ENCODE results near the gene SH3RF2.

Gene SH3RF2

DNA sequence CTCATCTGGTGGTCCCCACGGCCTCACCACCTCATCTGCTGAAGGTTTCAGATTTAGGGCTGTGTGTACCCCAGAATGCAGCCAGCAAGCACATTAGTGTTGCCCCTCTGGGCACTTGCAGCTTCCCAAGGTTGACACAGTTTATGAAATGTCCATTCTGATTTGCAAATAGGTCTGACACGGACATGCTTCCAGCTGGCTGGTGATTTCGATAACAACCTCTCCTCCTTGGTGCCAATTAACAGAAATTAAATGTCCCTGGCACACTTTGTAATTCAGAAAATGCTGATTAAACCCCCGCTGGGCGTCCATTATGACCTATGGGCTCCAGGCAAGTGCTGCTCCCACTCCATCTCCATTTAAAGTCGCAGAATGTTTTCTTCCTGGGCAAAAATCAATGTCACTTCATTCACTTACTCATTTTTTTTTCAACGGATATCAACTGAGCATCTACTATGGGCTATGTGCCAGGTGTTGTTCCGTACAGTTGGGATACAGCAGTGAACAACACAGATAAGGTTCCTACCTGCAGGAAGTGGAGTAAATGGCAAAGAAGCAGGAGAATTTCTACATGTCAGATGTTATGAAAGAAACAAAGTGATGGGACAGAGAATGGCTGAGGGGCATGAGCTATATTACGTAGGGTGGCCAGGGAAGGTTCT, 137.0 kb downstream of the SH3RF2 start:
- Mint-ChIP-seq H3K27me3 (peaks cover 4% of the 10 kb centered on the region), H3K4me3 (no peak overlapping the region), H3K36me3 (no peaks in the 10 kb centered on the region), H3K4me1 (no peaks in the 10 kb centered on the region), H3K27ac (no peak overlapping the region), H3K9me3 (no peaks in the 10 kb centered on the region)

DNA sequence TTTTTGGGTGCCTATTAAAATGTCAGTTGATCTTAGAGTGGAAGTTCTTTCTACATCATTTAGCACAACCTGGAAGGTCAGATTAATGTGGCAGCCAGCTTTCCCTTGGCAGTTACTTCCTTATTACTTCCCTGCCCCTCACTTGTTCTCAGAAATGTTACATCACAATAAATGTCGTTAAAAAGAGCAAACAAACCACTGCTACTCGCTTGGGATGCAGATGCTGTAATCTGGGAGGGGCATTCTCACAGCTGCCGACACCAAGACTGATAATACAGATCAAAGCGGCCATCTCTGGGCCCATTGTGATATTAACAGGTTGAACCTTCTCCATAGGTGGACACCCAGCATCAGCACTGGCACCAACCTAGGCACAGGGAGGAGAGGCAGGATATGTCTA, 139.7 kb downstream of the SH3RF2 start:
- Mint-ChIP-seq H3K4me1 (peaks cover 11% of the 10 kb centered on the region), H3K9me3 (no peaks in the 10 kb centered on the region), H3K36me3 (no peaks in the 10 kb centered on the region)

DNA sequence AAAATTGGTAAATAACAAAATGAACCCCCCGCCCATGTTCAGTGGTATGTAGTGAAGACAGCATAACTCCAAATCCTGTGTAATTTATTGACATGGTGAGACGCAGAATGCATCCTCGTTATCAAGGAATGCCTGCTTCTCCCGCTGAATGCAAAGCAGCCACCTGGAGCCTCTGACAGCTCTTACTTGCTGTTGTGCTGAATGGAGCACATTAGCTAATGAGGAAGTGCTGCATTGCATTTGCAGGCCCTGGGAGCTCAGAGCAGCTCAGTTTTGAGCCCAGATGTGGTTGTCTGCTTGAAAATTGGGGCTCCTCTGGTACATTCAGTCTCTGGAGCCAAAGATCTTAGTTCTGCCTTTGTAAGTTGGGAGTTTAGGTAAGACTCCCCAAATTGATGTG, 140.1 kb downstream of the SH3RF2 start:
- H3K9me3 Mint-ChIP-seq = no peaks in the 10 kb centered on the region
- no peak overlapping the region for H3K4me3 Mint-ChIP-seq
- peaks cover 11% of the 10 kb centered on the region for H3K4me1 Mint-ChIP-seq
- H3K36me3 Mint-ChIP-seq = no peaks in the 10 kb centered on the region
- no peak overlapping the region for H3K27ac Mint-ChIP-seq
- H3K27me3 Mint-ChIP-seq = peaks cover 8% of the 10 kb centered on the region

More for the DNA sequence above, 139.7 kb downstream of the SH3RF2 start:
- H3K27ac Mint-ChIP-seq = no peak overlapping the region
- H3K4me3 Mint-ChIP-seq = no peak overlapping the region
- H3K27me3 Mint-ChIP-seq = peaks cover 9% of the 10 kb centered on the region

DNA sequence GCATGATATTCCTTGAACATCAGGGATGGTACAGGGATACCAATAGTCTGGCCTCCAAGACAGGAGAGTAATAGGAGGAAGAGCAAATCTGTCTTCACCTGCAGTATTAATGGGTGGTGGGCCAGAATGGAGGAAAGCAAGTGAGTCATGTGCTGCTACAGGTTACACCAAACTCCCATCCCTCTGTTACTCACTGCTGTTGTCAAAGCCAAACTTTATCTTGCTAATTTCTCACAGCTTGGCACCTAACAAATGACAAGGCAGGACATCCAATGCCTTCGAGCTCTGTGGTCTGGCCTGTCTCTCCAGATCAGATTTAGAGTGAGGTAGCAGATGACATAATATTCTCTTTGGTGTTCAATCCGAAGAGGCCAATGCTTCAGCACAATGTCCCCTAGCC, 142.2 kb downstream of the SH3RF2 start:
- no peaks in the 10 kb centered on the region for H3K36me3 Mint-ChIP-seq
- no peaks in the 10 kb centered on the region for H3K9me3 Mint-ChIP-seq

DNA sequence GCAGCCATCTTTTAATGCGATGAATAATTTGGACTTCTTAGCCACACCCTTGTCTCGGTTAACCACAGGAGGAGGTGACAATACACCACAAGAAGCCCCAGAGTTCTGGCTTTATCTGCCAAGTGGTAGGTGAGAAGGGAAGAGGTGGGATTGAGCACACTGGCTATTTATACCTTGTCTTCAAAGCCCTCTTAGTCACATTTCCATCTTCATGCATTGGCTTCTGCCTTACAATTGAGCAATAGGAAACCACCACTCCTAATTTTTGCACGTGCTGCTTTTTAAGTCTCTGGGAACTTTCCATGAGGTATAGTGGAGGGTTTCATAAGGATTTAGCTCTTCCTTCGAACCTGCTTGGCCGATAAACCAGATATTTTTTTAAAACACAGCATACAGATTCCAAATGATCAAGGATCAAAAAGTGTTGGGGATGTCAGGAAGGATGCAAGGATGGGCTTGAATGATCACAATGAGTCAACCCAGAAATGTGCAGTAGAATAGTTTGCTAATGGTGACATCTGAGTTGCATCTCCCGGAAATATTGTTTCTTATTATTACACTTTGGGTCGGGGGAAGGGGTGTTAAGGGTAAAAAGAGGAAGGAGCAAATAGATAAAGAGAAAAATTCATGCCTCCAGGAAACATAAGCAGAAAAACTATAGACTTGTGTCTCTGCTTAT, 143.5 kb downstream of the SH3RF2 start:
- Mint-ChIP-seq H3K4me3 (no peak overlapping the region), H3K4me1 (peaks cover 11% of the 10 kb centered on the region), H3K27ac (no peak overlapping the region), H3K27me3 (peaks cover 10% of the 10 kb centered on the region), H3K9me3 (no peaks in the 10 kb centered on the region), H3K36me3 (peaks cover 1% of the 10 kb centered on the region)

More for the DNA sequence above, 142.2 kb downstream of the SH3RF2 start:
- Mint-ChIP-seq H3K4me3 (no peak overlapping the region), H3K27me3 (peaks cover 8% of the 10 kb centered on the region), H3K27ac (no peak overlapping the region), H3K4me1 (peaks cover 11% of the 10 kb centered on the region)

DNA sequence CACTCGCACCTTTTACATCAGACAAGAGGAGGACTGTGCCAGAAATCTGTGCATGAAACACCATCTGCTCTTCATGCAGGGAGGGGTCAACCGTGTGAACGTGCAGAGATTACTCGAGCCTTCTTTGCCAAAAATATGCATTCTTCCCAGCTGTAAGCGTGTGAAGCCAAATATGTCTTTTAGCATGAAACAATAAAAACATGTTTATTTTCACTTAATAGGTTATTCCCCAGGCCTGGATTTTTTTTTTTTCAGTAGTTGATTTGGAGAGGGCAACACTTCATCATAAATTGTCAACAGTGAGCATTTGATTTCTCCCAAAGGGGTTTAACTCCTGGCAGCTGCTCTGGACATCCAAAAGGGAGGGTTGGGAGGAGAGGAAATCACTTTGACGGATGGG, 145.2 kb downstream of the SH3RF2 start:
- Mint-ChIP-seq H3K36me3 (peaks cover 1% of the 10 kb centered on the region), H3K4me1 (peaks cover 11% of the 10 kb centered on the region), H3K4me3 (no peak overlapping the region), H3K27me3 (peaks cover 10% of the 10 kb centered on the region), H3K27ac (no peak overlapping the region), H3K9me3 (no peaks in the 10 kb centered on the region)

DNA sequence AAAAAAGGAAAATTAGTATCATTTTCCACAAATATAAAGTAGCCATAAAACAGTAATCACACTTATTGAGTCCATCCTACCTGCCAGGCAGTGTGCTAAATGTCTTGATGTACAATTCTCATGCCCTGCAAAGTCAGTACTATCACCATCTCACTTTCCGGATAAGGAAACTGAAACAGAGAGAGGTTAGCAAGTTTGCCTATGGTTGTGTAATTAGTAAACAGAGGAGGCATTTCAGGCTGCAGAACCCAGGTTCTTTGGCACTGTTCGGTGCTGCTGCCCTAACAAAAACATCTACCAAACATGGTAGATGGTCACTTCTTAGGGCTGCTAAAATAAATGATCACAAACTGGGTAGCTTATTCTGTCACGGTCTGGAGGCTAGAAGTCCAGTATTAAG, 146.4 kb downstream of the SH3RF2 start:
- Mint-ChIP-seq H3K36me3 (peaks cover 3% of the 10 kb centered on the region), H3K9me3 (no peaks in the 10 kb centered on the region)

DNA sequence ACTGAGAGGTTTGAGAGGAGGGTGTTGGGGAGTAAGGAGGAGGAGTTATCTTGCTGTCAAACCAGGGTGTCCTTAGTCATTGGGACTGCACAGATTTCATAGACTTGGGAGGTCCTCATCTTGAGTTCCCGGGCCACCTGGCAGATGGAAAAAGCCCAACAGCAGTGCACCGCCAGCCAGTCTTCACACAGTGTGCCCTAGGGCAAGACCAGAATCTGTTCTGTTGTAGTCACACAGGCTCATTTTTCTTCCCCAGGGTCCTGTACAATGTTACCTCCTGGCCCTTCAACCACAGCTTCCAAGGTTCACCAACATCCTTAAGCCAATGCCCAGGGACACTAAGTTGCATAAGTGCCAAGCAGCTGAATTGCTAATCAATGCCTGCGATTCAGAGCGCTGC, 148.0 kb downstream of the SH3RF2 start:
- H3K4me3 Mint-ChIP-seq = no peak overlapping the region
- peaks cover 3% of the 10 kb centered on the region for H3K36me3 Mint-ChIP-seq
- H3K9me3 Mint-ChIP-seq = no peaks in the 10 kb centered on the region
- no peak overlapping the region for H3K27ac Mint-ChIP-seq
- H3K27me3 Mint-ChIP-seq = peaks cover 5% of the 10 kb centered on the region
- peaks cover 8% of the 10 kb centered on the region for H3K4me1 Mint-ChIP-seq

More for the DNA sequence above, 146.4 kb downstream of the SH3RF2 start:
- peaks cover 10% of the 10 kb centered on the region for H3K27me3 Mint-ChIP-seq
- no peak overlapping the region for H3K4me3 Mint-ChIP-seq
- peaks cover 11% of the 10 kb centered on the region for H3K4me1 Mint-ChIP-seq
- H3K27ac Mint-ChIP-seq = no peak overlapping the region

DNA sequence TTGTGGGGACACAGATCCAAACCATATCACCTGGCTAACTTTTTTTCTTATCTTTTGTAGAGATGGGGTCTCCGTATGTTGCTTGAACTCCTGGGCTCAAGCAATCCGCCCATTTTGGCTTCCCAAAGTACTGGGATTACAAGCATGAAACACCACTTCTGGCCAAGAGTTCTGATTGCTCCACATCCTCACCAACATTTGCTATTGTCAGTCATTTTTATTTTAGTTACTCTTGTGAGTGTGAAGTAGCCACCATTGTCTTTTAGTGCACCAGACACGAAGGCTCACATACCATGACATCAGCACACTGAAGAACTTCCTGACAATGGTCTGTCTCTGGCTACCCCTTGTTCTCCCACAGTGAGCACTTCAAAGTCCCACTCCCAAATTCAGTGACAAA, 151.7 kb downstream of the SH3RF2 start:
- Mint-ChIP-seq H3K9me3 (no peaks in the 10 kb centered on the region), H3K27me3 (peaks cover 2% of the 10 kb centered on the region), H3K4me3 (no peak overlapping the region), H3K4me1 (no peaks in the 10 kb centered on the region), H3K27ac (no peak overlapping the region), H3K36me3 (peaks cover 3% of the 10 kb centered on the region)

DNA sequence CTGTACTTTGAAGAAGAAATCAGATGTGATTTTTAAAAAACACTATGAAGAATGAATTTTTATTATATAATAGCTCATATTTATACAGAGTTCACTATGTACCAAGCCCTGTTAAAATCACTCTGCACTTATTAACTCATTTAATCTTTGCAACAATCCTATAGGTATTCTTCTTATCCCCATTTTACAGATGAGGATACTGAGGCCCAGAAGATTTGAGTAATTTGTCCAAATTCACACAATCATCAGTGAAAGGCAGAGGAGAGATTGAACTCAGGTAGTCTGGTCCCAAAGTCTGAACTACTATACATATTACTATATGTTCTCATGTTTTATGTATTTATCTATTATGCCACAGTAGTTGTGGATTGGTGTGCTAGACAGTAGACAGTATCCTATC, 152.9 kb downstream of the SH3RF2 start:
- no peaks in the 10 kb centered on the region for H3K27me3 Mint-ChIP-seq
- no peak overlapping the region for H3K4me3 Mint-ChIP-seq
- H3K4me1 Mint-ChIP-seq = no peaks in the 10 kb centered on the region
- H3K9me3 Mint-ChIP-seq = no peaks in the 10 kb centered on the region
- H3K27ac Mint-ChIP-seq = no peak overlapping the region
- H3K36me3 Mint-ChIP-seq = peaks cover 2% of the 10 kb centered on the region

DNA sequence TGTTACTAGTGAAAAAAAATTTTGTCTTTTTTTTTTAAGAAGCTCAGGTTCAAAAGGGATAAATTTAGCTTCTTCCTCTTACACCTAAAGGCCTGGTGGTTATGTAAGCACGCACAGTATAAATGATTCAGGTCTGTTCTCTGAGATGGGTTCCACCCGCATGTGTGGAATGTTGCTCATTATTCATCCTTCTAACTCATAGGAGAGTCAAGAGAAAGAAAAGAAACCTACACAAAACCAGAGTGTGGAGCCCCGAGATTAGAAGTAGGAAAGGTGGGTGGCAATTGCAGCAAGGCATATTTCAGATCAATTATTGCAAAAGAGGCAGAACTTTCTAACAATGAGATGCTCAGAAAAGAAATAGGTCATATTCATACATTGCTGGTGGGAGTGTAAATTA, 155.5 kb downstream of the SH3RF2 start:
- Mint-ChIP-seq H3K36me3 (peaks cover 2% of the 10 kb centered on the region), H3K27me3 (no peaks in the 10 kb centered on the region), H3K9me3 (no peaks in the 10 kb centered on the region), H3K4me3 (no peak overlapping the region), H3K4me1 (no peaks in the 10 kb centered on the region), H3K27ac (no peak overlapping the region)

DNA sequence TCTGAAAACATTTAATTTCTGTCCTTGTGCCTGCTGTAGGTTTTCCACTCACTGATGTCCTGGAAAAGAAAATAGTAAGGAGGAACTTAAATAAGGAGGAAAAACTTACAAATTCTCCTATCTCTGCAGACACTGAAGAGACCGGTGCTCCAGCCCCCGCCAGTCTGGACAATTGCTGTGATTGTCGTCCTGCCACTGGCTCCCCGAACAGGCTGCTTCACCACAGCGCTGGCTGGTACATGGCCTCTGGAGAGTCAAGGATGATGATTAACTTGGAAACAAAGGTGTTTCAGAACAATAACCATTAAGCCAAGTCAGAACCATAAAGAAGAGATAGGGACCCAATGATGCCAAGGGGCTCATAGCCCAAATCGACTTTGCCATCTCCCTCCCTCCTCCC, 161.7 kb downstream of the SH3RF2 start:
- Mint-ChIP-seq H3K4me1 (no peaks in the 10 kb centered on the region), H3K27ac (no peak overlapping the region), H3K9me3 (no peaks in the 10 kb centered on the region), H3K27me3 (no peaks in the 10 kb centered on the region), H3K36me3 (peaks cover 5% of the 10 kb centered on the region), H3K4me3 (no peak overlapping the region)

DNA sequence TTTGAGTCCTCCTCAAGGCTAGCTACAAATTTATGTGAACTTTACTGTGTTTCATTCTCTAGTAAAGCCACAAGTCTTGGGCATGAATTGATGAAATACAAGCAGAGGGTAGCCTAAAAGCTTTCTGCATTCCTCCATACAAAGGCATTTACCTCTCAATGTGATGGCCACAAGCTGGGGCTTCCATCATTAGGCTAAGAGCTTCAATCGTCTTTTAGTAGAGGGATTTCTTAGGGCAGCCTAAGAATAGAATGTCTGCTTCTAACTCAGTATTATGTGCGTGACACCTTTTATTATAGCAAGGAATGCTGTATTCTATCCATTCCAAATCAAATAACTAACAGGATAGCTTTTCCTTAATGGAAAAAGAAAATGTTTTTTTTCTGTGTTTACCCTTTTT, 165.3 kb downstream of the SH3RF2 start:
- Mint-ChIP-seq H3K27ac (no peak overlapping the region), H3K4me3 (no peak overlapping the region), H3K9me3 (no peaks in the 10 kb centered on the region), H3K4me1 (no peaks in the 10 kb centered on the region), H3K27me3 (no peaks in the 10 kb centered on the region), H3K36me3 (peaks cover 14% of the 10 kb centered on the region)

DNA sequence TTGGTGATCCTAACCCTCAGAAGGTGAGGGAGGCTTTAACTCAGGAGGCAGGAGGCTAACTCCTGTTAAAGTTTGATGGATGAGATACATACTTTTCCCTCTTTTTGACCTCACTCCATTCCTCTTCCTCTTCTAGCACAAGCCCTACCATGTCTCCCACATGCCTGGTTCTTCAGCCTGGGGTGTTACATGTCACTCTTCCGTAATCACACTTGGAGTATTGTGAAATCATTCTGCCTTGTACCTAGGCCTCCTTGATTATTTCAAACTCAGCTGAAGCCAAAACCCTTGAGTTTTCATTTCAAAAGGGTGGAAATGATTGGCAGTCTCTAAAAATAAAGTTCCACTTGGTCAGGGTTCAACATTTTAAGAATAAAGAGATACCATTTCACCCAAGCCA, 167.2 kb downstream of the SH3RF2 start:
- Mint-ChIP-seq H3K4me1 (no peaks in the 10 kb centered on the region), H3K27me3 (no peaks in the 10 kb centered on the region), H3K4me3 (no peak overlapping the region), H3K9me3 (no peaks in the 10 kb centered on the region), H3K27ac (peak overlapping the region; percentile 65), H3K36me3 (peaks cover 14% of the 10 kb centered on the region)

DNA sequence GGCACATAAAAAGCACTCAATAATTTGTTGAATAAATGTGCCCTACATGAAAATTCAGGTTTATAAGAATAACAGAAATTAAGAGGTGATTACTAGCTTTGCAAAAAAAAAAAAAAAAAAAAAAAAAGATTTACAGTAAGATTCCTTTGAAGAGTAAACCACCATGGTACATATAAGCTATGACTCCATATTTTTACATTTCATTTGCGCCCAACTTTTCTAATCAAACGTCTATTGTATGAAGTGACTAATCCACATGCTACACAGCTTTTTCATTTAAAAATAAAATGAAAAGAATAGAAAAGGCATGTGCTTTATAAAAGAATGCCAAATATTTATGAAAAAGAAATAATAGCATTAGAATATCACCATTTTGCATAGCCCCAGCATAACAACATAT, 169.1 kb downstream of the SH3RF2 start, which contains the start of gene PLAC8L1:
TSS of gene PLAC8L1 (minus strand) at position 101 of the 400 bp plus-strand sequence. CDS start 1,266 bp downstream, outside the sequence.
- no peak within 1 kb of the TSS for H3K4me3 Mint-ChIP-seq
- peaks cover 9% of the 10 kb centered on the region for H3K4me1 Mint-ChIP-seq
- H3K27me3 Mint-ChIP-seq = no peaks in the 10 kb centered on the region
- H3K27ac Mint-ChIP-seq = no peak within 1 kb of the TSS
- no peaks in the 10 kb centered on the region for H3K9me3 Mint-ChIP-seq
- H3K36me3 Mint-ChIP-seq = peaks cover 18% of the 10 kb centered on the region

DNA sequence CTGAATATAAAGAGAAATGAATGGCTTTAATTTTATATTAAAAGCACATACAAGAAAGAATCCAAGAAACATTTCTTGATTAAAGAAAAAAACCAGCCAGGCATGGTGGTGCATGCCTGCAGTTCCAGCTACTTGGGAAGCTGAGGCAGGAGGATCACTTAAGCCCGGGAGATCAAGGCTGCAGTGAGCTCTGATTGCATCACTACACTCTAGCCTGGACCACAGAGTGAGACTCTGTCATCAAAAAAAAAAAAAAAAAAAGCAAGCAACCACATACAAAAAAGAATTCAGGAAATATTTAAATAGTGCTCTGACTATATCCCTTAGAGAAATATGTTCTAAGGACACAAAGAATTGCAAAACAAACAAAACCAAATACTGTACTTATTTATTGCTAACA, 171.5 kb downstream of the SH3RF2 start:
- peaks cover 9% of the 10 kb centered on the region for H3K4me1 Mint-ChIP-seq
- no peak overlapping the region for H3K4me3 Mint-ChIP-seq
- peaks cover 17% of the 10 kb centered on the region for H3K36me3 Mint-ChIP-seq
- H3K27ac Mint-ChIP-seq = no peak overlapping the region
- no peaks in the 10 kb centered on the region for H3K9me3 Mint-ChIP-seq
- no peaks in the 10 kb centered on the region for H3K27me3 Mint-ChIP-seq

Data from activated naive CD4-positive, alpha-beta T cell treated with anti-CD3 and anti-CD28 coated beads, Interleukin-2, amount 50 U/mL, for 24 hours (primary cell).